Mesendoderm (in vitro differentiated cells): ENCODE data around the gene AQP5.

Experiments used
- DNase-seq: peaks from one replicate; pipeline ENCODE4 v3.0.0; 2013
- H2AK5ac ChIP-seq: 2 replicates; pipeline ENCODE4 v1.6.1; 2013; ENCODE audit warnings: low read length, inconsistent platforms
- H2BK120ac ChIP-seq: 2 replicates; pipeline ENCODE4 v1.6.1; 2013; ENCODE audit warnings: low read depth, mild to moderate bottlenecking, low read length, moderate library complexity, mixed read lengths
- H2BK15ac ChIP-seq: replicated peaks from 2 replicates; pipeline ENCODE4 v1.6.1; 2013; ENCODE audit warnings: low read depth, mild to moderate bottlenecking, moderate library complexity
- H2BK5ac ChIP-seq: 2 replicates; pipeline ENCODE4 v1.6.1; 2013; ENCODE audit warnings: low read length, inconsistent platforms
- H3K18ac ChIP-seq: 2 replicates; pipeline ENCODE4 v1.6.1; 2013; ENCODE audit warnings: mild to moderate bottlenecking, low read length, mixed read lengths
- H3K23ac ChIP-seq: one replicate; pipeline ENCODE4 v1.6.1; 2013; ENCODE audit warnings: low read length
- H3K27ac ChIP-seq: 2 replicates; pipeline ENCODE4 v1.5.1; 2013; ENCODE audit warnings: low read depth, mild to moderate bottlenecking, inconsistent platforms, low read length, moderate library complexity
- H3K27me3 ChIP-seq: 2 replicates; pipeline ENCODE4 v1.6.1; 2013; ENCODE audit warnings: low read length, control low read depth, mild to moderate bottlenecking, inconsistent platforms; ENCODE audit not compliant: insufficient read depth, poor library complexity
- H3K36me3 ChIP-seq: 2 replicates; pipeline ENCODE4 v1.6.1; 2013; ENCODE audit warnings: low read length, inconsistent platforms; ENCODE audit not compliant: control insufficient read depth, insufficient read depth
- H3K4ac ChIP-seq: one replicate; pipeline ENCODE4 v1.6.1; 2013; ENCODE audit warnings: low read depth, mild to moderate bottlenecking, low read length, moderate library complexity
- H3K4me1 ChIP-seq: 2 replicates; pipeline ENCODE4 v1.6.1; 2013; ENCODE audit warnings: low read depth, low read length, inconsistent platforms; ENCODE audit not compliant: control insufficient read depth
- H3K4me2 ChIP-seq: 2 replicates; pipeline ENCODE4 v1.6.1; 2013; ENCODE audit warnings: low read length
- H3K4me3 ChIP-seq: 2 replicates; pipeline ENCODE4 v1.5.1; 2013; ENCODE audit warnings: mild to moderate bottlenecking, low read length
- H3K56ac ChIP-seq: one replicate; pipeline ENCODE4 v1.6.1; 2013; ENCODE audit warnings: low read length
- H3K79me1 ChIP-seq: 2 replicates; pipeline ENCODE4 v1.6.1; 2013; ENCODE audit warnings: low read length, inconsistent platforms
- H3K79me2 ChIP-seq: 2 replicates; pipeline ENCODE4 v1.6.1; 2013; ENCODE audit warnings: mild to moderate bottlenecking, low read length; ENCODE audit not compliant: control insufficient read depth, insufficient read depth
- H3K9ac ChIP-seq: 2 replicates; pipeline ENCODE4 v1.6.1; 2013; ENCODE audit warnings: low read length, inconsistent platforms
- H4K5ac ChIP-seq: one replicate; pipeline ENCODE4 v1.6.1; 2013; ENCODE audit warnings: low read length
- H4K8ac ChIP-seq: one replicate; pipeline ENCODE4 v1.6.1; 2013; ENCODE audit warnings: low read depth, mild to moderate bottlenecking, control low read depth, low read length, moderate library complexity
- WGBS: extraction: QIAGEN DNeasy Blood & Tissue Kit; methylation state at CpG from one replicate; pipeline ENCODE4 v1.1.7; 2013; ENCODE audit warnings: low lambda C conversion rate, missing lambda C conversion rate; ENCODE audit not compliant: insufficient coverage; ENCODE audit errors: extremely low coverage; 5-methylcytosine and 5-hydroxymethylcytosine counted together

The AQP5 gene

GRCh38 chr12:49975318-49975761, 13.7 kb downstream of the AQP5 start:
- Histone ChIP-seq H3K36me3 (no peaks in the 10 kb centered on the region), H3K27me3 (no peaks in the 10 kb centered on the region), H3K4ac (no peak overlapping the region), H2BK15ac (no peak overlapping the region), H3K79me2 (no peaks in the 10 kb centered on the region), H2BK120ac (no peak overlapping the region), H3K4me2 (no peak overlapping the region), H4K8ac (no peak overlapping the region), H3K4me1 (peaks cover 3% of the 10 kb centered on the region), H3K18ac (no peak overlapping the region), H2BK5ac (no peak overlapping the region), H3K79me1 (no peaks in the 10 kb centered on the region), H3K27ac (no peak overlapping the region), H3K4me3 (no peak overlapping the region), H4K5ac (no peak overlapping the region), H3K56ac (no peak overlapping the region), H3K23ac (no peak overlapping the region), H2AK5ac (no peak overlapping the region), H3K9ac (no peak overlapping the region)
- no peak for DNase-seq
- WGBS = no CpG with 5 or more reads among the region's 17 CpGs

- Histone ChIP-seq H3K9ac (no peak overlapping the region), H3K4me3 (no peak overlapping the region), H3K4me2 (no peak overlapping the region), H3K27ac (no peak overlapping the region), H3K4ac (no peak overlapping the region), H4K8ac (no peak overlapping the region), H3K36me3 (no peaks in the 10 kb centered on the region), H3K4me1 (no peaks in the 10 kb centered on the region), H3K18ac (no peak overlapping the region), H2BK5ac (no peak overlapping the region), H2BK15ac (no peak overlapping the region), H3K27me3 (no peaks in the 10 kb centered on the region), H3K79me2 (no peaks in the 10 kb centered on the region), H3K56ac (no peak overlapping the region), H3K23ac (no peak overlapping the region), H3K79me1 (no peaks in the 10 kb centered on the region), H2AK5ac (no peak overlapping the region), H2BK120ac (no peak overlapping the region), H4K5ac (no peak overlapping the region)
- WGBS = no CpG with 5 or more reads among the region's 2 CpGs
- no peak for DNase-seq
Measured at GRCh38 chr12:49976557-49976956, 14.9 kb downstream of the AQP5 start.

- Histone ChIP-seq H2BK120ac (no peak overlapping the region), H3K79me1 (no peaks in the 10 kb centered on the region), H3K18ac (no peak overlapping the region), H3K27me3 (no peaks in the 10 kb centered on the region), H3K4me3 (no peak overlapping the region), H3K4me1 (no peaks in the 10 kb centered on the region), H3K9ac (no peak overlapping the region), H2BK5ac (no peak overlapping the region), H2BK15ac (no peak overlapping the region), H4K8ac (no peak overlapping the region), H3K23ac (no peak overlapping the region), H3K36me3 (no peaks in the 10 kb centered on the region), H3K56ac (no peak overlapping the region), H3K27ac (no peak overlapping the region), H3K4ac (no peak overlapping the region), H3K79me2 (no peaks in the 10 kb centered on the region), H3K4me2 (no peak overlapping the region), H2AK5ac (no peak overlapping the region), H4K5ac (no peak overlapping the region)
- WGBS = no CpG with 5 or more reads among the region's 4 CpGs
- no peak for DNase-seq
Measured at GRCh38 chr12:49978125-49978524, 16.5 kb downstream of the AQP5 start.

- Histone ChIP-seq H3K56ac (no peak overlapping the region), H2BK5ac (no peak overlapping the region), H3K27me3 (no peaks in the 10 kb centered on the region), H3K4ac (no peak overlapping the region), H3K79me2 (no peaks in the 10 kb centered on the region), H2BK120ac (no peak overlapping the region), H3K23ac (no peak overlapping the region), H3K79me1 (no peaks in the 10 kb centered on the region), H2BK15ac (no peak overlapping the region), H2AK5ac (no peak overlapping the region), H3K9ac (no peak overlapping the region), H3K36me3 (no peaks in the 10 kb centered on the region), H4K8ac (no peak overlapping the region), H3K18ac (no peak overlapping the region), H3K4me3 (no peak overlapping the region), H3K27ac (no peak overlapping the region), H4K5ac (no peak overlapping the region), H3K4me2 (no peak overlapping the region), H3K4me1 (peaks cover 2% of the 10 kb centered on the region)
- no peak for DNase-seq
- no CpG with 5 or more reads among the region's 10 CpGs for WGBS
Measured at GRCh38 chr12:49979016-49979586, 17.4 kb downstream of the AQP5 start.

- Histone ChIP-seq H2BK5ac (no peak overlapping the region), H3K79me1 (no peaks in the 10 kb centered on the region), H3K4me2 (no peak overlapping the region), H3K56ac (no peak overlapping the region), H3K18ac (no peak overlapping the region), H3K4ac (no peak overlapping the region), H3K4me1 (peaks cover 5% of the 10 kb centered on the region), H4K5ac (no peak overlapping the region), H3K4me3 (no peak overlapping the region), H4K8ac (no peak overlapping the region), H3K36me3 (no peaks in the 10 kb centered on the region), H3K79me2 (no peaks in the 10 kb centered on the region), H2BK15ac (no peak overlapping the region), H3K9ac (no peak overlapping the region), H3K23ac (no peak overlapping the region), H3K27me3 (no peaks in the 10 kb centered on the region), H3K27ac (no peak overlapping the region), H2AK5ac (no peak overlapping the region), H2BK120ac (no peak overlapping the region)
- no CpG with 5 or more reads among the region's 3 CpGs for WGBS
- no peak for DNase-seq
Measured at GRCh38 chr12:49979791-49980190, 18.1 kb downstream of the AQP5 start.
